Astrocyte (in vitro differentiated cells and primary cell): Measurements from ENCODE around the gene PDIA5. TPM values are rescaled to one million over a fixed set of nuclear protein-coding genes. Genes with fewer than 3 reads are reported as not detected.

Source experiments
- DNase-seq: peaks from one replicate; pipeline ENCODE4 v3.0.0-alpha.2; 2010; ENCODE audit warnings: low read depth
- FAIRE-seq: peaks from 2 replicates; lab custom pipeline; 2011; peaks lifted over from hg19 to GRCh38; lab: Jason Lieb, UNC
- H2AFZ ChIP-seq: 2 replicates; pipeline ENCODE4 v1.6.0; 2012; ENCODE audit warnings: low read depth, low read length, inconsistent platforms
- H3K27ac ChIP-seq: 2 replicates; pipeline ENCODE4 v1.5.1; 2011; ENCODE audit warnings: low read depth, low read length, inconsistent platforms
- H3K27me3 ChIP-seq: 2 replicates; pipeline ENCODE4 v1.6.0; 2011; ENCODE audit warnings: low read length, inconsistent platforms; ENCODE audit not compliant: insufficient read depth
- H3K36me3 ChIP-seq: 2 replicates; pipeline ENCODE4 v1.5.1; 2011; ENCODE audit warnings: low read length, inconsistent platforms; ENCODE audit not compliant: insufficient read depth
- H3K4me1 ChIP-seq: 2 replicates; pipeline ENCODE4 v1.5.1; 2011; ENCODE audit warnings: low read length, inconsistent platforms; ENCODE audit not compliant: insufficient read depth
- H3K4me2 ChIP-seq: 2 replicates; pipeline ENCODE4 v1.6.0; 2012; ENCODE audit warnings: low read length, inconsistent platforms
- H3K4me3 ChIP-seq: 2 replicates; pipeline ENCODE4 v1.5.1; 2011; ENCODE audit warnings: low read depth, mild to moderate bottlenecking, low read length, inconsistent platforms; ENCODE audit not compliant: insufficient read depth
- H3K79me2 ChIP-seq: 2 replicates; pipeline ENCODE4 v1.6.0; 2012; ENCODE audit warnings: mild to moderate bottlenecking, low read length, inconsistent platforms; ENCODE audit not compliant: insufficient read depth
- H3K9ac ChIP-seq: 2 replicates; pipeline ENCODE4 v1.6.0; 2012; ENCODE audit warnings: mild to moderate bottlenecking, low read length, inconsistent platforms
- H3K9me3 ChIP-seq: 2 replicates; pipeline ENCODE4 v1.5.1; 2012; ENCODE audit warnings: low read depth, mild to moderate bottlenecking, low read length, inconsistent platforms; ENCODE audit not compliant: insufficient read depth
- H4K20me1 ChIP-seq: 2 replicates; pipeline ENCODE4 v1.6.0; 2012; ENCODE audit warnings: low read length, inconsistent platforms; ENCODE audit not compliant: insufficient read depth
- H3K27ac Mint-ChIP-seq: one replicate; pipeline ENCODE4 v1.8.0; 2021; ENCODE audit warnings: mild to moderate bottlenecking, mixed read lengths; ENCODE audit not compliant: unreplicated experiment
- H3K27me3 Mint-ChIP-seq: one replicate; pipeline ENCODE4 v1.8.0; 2021; ENCODE audit warnings: low read depth, mixed read lengths; ENCODE audit not compliant: unreplicated experiment
- H3K36me3 Mint-ChIP-seq: one replicate; pipeline ENCODE4 v1.8.0; 2021; ENCODE audit warnings: low read depth, mixed read lengths; ENCODE audit not compliant: unreplicated experiment
- H3K4me1 Mint-ChIP-seq: one replicate; pipeline ENCODE4 v1.8.0; 2021; ENCODE audit warnings: low read depth, mixed read lengths; ENCODE audit not compliant: unreplicated experiment
- H3K4me3 Mint-ChIP-seq: one replicate; pipeline ENCODE4 v1.8.0; 2021; ENCODE audit warnings: mild to moderate bottlenecking, moderate library complexity, mixed read lengths; ENCODE audit not compliant: unreplicated experiment
- H3K9me3 Mint-ChIP-seq: one replicate; pipeline ENCODE4 v1.8.0; 2021; ENCODE audit warnings: mild to moderate bottlenecking, mixed read lengths; ENCODE audit not compliant: unreplicated experiment
- CTCF ChIP-seq: IDR thresholded peaks from 2 replicates; pipeline ENCODE4 v1.5.1; 2011; ENCODE audit warnings: low read depth, mild to moderate bottlenecking, inconsistent platforms, low read length, moderate library complexity; ENCODE audit not compliant: insufficient read depth
- EZH2 ChIP-seq: IDR thresholded peaks from 2 replicates; pipeline ENCODE4 v1.6.1; 2012; ENCODE audit warnings: mild to moderate bottlenecking, low read length, inconsistent platforms; ENCODE audit not compliant: insufficient read depth
- total RNA-seq: library from RNA; stranded (reverse); gene quantifications from 2 replicates; pipeline ENCODE4 v1.2.1, GENCODE V29; 2021

The PDIA5 gene
- total RNA-seq, 1 donor from 2014 or later: 77.5 TPM

GRCh38 chr3:123094516-123095313, 27.9 kb downstream of the PDIA5 start:
- H3K9me3 Mint-ChIP-seq: no peaks in the 10 kb centered on the region
- no peak for FAIRE-seq
- no peaks in the 10 kb centered on the region for H3K9me3 ChIP-seq
- H3K27me3 ChIP-seq: no peaks in the 10 kb centered on the region
- no peak overlapping the region for H3K9ac ChIP-seq
- peaks cover 36% of the 10 kb centered on the region for H3K79me2 ChIP-seq
- H3K27ac Mint-ChIP-seq: no peak overlapping the region
- peaks cover 99% of the 10 kb centered on the region for H4K20me1 ChIP-seq
- H3K4me1 ChIP-seq: peaks cover 24% of the 10 kb centered on the region
- no peak overlapping the region for H3K4me2 ChIP-seq
- no peak overlapping the region for H3K4me3 ChIP-seq
- H3K27ac ChIP-seq: no peak overlapping the region
- H3K4me3 Mint-ChIP-seq: no peak overlapping the region
- H2AFZ ChIP-seq: no peak overlapping the region
- no peak for TF ChIP-seq CTCF
- TF ChIP-seq EZH2: no peak
- H3K4me1 Mint-ChIP-seq: peaks cover 45% of the 10 kb centered on the region
- H3K36me3 ChIP-seq: peaks cover 18% of the 10 kb centered on the region
- peaks cover 34% of the 10 kb centered on the region for H3K36me3 Mint-ChIP-seq
- no peaks in the 10 kb centered on the region for H3K27me3 Mint-ChIP-seq
- no peak for DNase-seq

- Histone ChIP-seq H3K9me3 (no peaks in the 10 kb centered on the region), H3K9ac (no peak overlapping the region), H3K4me1 (peaks cover 19% of the 10 kb centered on the region), H3K36me3 (peaks cover 18% of the 10 kb centered on the region), H3K4me3 (no peak overlapping the region), H2AFZ (no peak overlapping the region), H3K4me2 (no peak overlapping the region), H3K27ac (no peak overlapping the region), H3K27me3 (no peaks in the 10 kb centered on the region), H3K79me2 (peaks cover 31% of the 10 kb centered on the region), H4K20me1 (peaks cover 99% of the 10 kb centered on the region)
- DNase-seq: no peak
- FAIRE-seq: no peak
- no peak for TF ChIP-seq EZH2
- no peak overlapping the region for H3K27ac Mint-ChIP-seq
- H3K4me3 Mint-ChIP-seq: no peak overlapping the region
- H3K27me3 Mint-ChIP-seq: no peaks in the 10 kb centered on the region
- no peaks in the 10 kb centered on the region for H3K9me3 Mint-ChIP-seq
- peaks cover 39% of the 10 kb centered on the region for H3K36me3 Mint-ChIP-seq
- peaks cover 41% of the 10 kb centered on the region for H3K4me1 Mint-ChIP-seq
Measured at GRCh38 chr3:123096126-123096525, 29.3 kb downstream of the PDIA5 start.

- Histone ChIP-seq H3K36me3 (peaks cover 14% of the 10 kb centered on the region), H3K9ac (peak overlapping the region; percentile 14), H3K27me3 (no peaks in the 10 kb centered on the region), H3K79me2 (peaks cover 25% of the 10 kb centered on the region), H3K4me3 (no peak overlapping the region), H3K4me1 (peaks cover 16% of the 10 kb centered on the region), H2AFZ (no peak overlapping the region), H3K4me2 (peak overlapping the region; percentile 25), H4K20me1 (peaks cover 97% of the 10 kb centered on the region), H3K27ac (no peak overlapping the region), H3K9me3 (no peaks in the 10 kb centered on the region)
- Mint-ChIP-seq H3K27ac (no peak overlapping the region), H3K9me3 (no peaks in the 10 kb centered on the region), H3K36me3 (peaks cover 38% of the 10 kb centered on the region), H3K27me3 (no peaks in the 10 kb centered on the region), H3K4me3 (no peak overlapping the region), H3K4me1 (peaks cover 35% of the 10 kb centered on the region)
- no peak for FAIRE-seq
- DNase-seq: peak; percentile 48
- TF ChIP-seq EZH2: no peak
- TF ChIP-seq CTCF: no peak
Measured at GRCh38 chr3:123096731-123097130, 29.9 kb downstream of the PDIA5 start.
